ENCODE results near the gene SYT6. TPM values are rescaled to one million over a fixed set of nuclear protein-coding genes. Genes with fewer than 3 reads are reported as not detected.

The SYT6 gene
- total and polyA plus RNA-seq, 7 experiments from 2014 or later: not detected

DNA sequence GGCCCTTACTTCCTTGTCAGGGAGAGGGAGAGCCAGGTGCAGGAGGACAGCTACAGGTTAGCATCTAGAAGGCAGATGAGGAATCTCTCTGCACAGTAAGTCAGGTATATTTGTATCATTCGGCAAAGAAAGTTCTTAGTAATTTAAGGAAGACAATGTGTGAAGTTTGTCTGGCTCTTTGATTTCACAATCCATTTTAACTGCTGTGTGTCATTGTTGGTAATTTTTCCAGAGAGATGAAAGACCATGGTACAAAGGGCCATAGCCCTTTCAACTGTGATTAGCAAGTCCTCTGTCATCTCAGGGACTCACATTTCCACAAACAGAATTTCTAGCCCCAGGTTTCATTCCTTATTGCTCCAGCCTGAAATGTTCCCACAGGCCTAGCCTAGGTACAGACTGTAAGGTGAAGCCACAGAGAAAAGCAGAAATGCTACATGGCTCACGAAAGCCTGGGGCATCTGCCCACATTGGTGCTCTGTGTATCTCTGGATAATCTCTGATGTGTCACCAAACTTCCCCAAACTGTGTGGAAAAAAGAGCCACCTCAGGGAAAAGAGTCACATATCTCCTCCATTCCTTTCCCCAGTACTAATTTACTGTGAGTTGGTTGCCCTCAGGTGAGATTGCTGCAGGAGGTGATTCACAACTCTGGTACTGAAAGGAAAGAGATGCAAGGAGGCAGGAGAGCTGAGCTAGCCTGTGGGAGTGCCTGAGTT is 70.6 kb downstream of the SYT6 start:
- Mint-ChIP-seq H3K4me3 (no peak overlapping the region), H3K36me3 (no peaks in the 10 kb centered on the region), H3K27ac (no peak overlapping the region), H3K4me1 (peaks cover 0 to 9% (median 0%) of the 10 kb centered on the region in 7 donors), H3K9me3 (no peaks in the 10 kb centered on the region), H3K27me3 (peaks cover 0 to 6% (median 4%) of the 10 kb centered on the region in 5 donors)
- H3K27ac ChIP-seq (ENCODE audit: low read depth, low read length): no peak overlapping the region
- no peaks in the 10 kb centered on the region for H3K9me3 ChIP-seq (ENCODE audit: control insufficient read depth in 2 of 3, low read length in 3 of 3)
- ATAC-seq: peak; percentile 40
- intact Hi-C loops (cut with micrococcal nuclease): no loop called here
- H3K4me3 ChIP-seq (ENCODE audit: low read length): no peak overlapping the region
- no peaks in the 10 kb centered on the region for H3K4me1 ChIP-seq (ENCODE audit: control insufficient read depth in 2 of 2, insufficient read depth in 2 of 2, low read length in 2 of 2)
- ChIA-PET CTCF (no interaction called here), POLR2A (no interaction called here)
- DNase-seq: no peak
- H3K27me3 ChIP-seq (ENCODE audit: control insufficient read depth in 2 of 2, insufficient read depth in 2 of 2, low read length in 2 of 2): no peaks in the 10 kb centered on the region
- no peaks in the 10 kb centered on the region for H3K36me3 ChIP-seq (ENCODE audit: control insufficient read depth in 2 of 3, insufficient read depth in 3 of 3, low read length in 3 of 3)

DNA sequence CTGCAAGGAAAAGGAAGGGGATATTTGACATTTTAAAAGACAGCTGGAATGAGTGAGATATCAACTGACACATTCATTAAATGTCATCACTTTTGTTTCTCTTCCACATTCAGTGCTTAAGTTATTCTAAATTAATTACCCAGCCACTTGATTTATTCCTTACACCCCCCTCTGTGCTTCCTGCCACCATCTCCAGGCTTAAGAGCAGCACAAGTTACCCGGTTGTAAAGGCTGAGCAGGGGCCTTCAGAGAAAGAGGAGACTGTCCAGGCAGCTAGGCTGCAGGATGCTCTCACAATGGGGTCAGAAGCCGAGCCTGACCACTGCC is 71.4 kb downstream of the SYT6 start:
- intact Hi-C loops (cut with micrococcal nuclease): no loop called here
- H3K36me3 Mint-ChIP-seq: no peaks in the 10 kb centered on the region
- H3K4me3 Mint-ChIP-seq: no peak overlapping the region
- Histone ChIP-seq H3K4me1 (ENCODE audit: control insufficient read depth in 2 of 2, insufficient read depth in 2 of 2, low read length in 2 of 2) (no peaks in the 10 kb centered on the region), H3K27me3 (ENCODE audit: control insufficient read depth in 2 of 2, insufficient read depth in 2 of 2, low read length in 2 of 2) (no peaks in the 10 kb centered on the region), H3K27ac (ENCODE audit: low read depth, low read length) (no peak overlapping the region), H3K9me3 (ENCODE audit: control insufficient read depth in 2 of 3, low read length in 3 of 3) (no peaks in the 10 kb centered on the region), H3K36me3 (ENCODE audit: control insufficient read depth in 2 of 3, insufficient read depth in 3 of 3, low read length in 3 of 3) (no peaks in the 10 kb centered on the region), H3K4me3 (ENCODE audit: low read length) (no peak overlapping the region)
- H3K4me1 Mint-ChIP-seq: peaks cover 0 to 4% (median 0%) of the 10 kb centered on the region in 7 donors
- ChIA-PET POLR2A (no interaction called here), CTCF (no interaction called here)
- ATAC-seq (no peak), DNase-seq (no peak)
- no peak overlapping the region for H3K27ac Mint-ChIP-seq
- H3K9me3 Mint-ChIP-seq: no peaks in the 10 kb centered on the region
- peaks cover 0 to 6% (median 4%) of the 10 kb centered on the region in 5 donors for H3K27me3 Mint-ChIP-seq

DNA sequence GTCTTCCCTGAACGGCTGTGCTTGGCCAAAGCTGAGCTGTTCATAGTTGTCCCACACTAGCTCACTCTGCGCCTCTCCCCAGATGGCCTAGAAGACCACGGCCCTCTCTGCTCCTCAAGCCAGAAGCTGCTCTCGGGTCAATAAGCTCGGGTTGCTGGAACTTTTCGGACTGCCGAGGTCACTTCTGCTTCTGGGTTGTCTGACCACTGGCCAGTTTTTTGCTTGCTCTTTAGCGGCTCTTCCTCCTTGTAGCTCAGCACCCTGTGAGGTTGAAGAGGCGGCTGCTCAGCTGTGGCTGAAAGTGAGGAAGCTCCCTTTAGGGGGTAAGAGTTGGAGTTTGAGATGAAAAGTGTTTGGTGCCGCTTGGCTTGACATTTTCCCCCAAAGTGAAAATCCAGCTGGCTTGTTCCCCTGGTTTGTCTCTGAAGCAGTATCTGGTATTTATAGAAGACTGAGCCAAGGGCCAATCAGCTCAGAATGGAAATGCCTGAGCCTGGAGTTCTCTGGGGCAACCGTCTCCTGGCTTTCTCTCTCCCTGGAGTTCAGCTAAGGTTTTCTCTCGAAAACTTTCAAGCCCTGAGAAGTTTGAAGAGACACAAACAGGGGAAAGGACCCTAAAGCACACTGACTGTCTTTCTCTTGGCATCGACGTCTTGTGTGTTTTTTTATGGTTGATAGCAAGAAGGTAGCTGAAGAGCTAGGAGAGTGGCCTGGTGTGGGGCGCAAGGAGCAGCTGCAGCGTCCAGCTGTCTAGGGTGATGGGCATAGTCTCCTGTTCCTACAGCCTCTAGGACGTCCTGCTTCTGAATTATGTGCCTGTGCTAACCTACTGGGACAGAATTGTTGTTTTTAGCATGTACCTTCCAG is 72.0 kb downstream of the SYT6 start:
- no peaks in the 10 kb centered on the region for H3K9me3 ChIP-seq (ENCODE audit: control insufficient read depth in 2 of 3, low read length in 3 of 3)

DNA sequence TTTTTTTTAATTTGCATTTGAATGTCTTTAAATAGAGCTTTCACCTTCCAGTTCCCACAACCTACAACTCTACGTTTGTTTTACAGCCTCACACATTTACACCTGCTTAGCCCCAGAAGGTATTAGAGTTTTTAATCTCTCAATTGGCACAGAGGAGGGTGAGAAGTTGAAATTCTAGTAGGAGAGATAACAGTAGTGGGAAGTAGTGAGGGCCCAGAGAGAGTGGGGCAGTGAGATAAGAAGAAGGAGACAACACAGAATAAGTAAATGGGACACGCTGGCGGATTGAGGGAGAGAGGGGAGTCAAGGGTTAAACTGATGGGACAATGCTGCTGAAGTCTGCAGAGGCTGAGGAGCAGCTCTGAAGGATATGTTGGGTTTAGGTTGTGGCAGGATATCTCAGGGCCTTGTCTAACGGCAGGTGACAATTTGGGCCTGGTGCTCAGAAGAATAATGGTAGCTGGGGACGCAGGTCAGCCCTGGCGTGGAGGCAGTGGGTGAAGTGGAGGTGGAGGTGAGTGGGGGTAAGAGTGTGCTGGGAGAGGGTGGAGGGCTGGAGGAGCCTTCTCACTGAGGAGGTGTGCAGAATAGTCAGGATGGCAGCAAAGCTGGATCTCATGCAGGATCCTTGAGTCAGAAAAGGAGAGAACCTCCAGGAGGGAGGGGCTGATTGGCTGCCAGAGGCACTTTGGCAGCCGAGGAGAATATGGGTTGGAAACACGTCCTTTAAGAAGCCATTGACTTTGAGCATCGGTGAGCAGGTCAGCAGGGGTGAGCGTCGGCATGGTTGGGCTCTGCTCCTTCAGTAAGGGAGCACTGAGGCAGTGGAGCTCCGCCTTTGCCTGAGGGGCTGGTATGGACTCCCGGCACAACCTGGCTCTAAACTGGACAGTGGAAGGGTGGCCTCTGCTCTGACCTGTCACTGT is 72.9 kb downstream of the SYT6 start:
- Histone ChIP-seq H3K4me3 (ENCODE audit: low read length) (no peak overlapping the region), H3K27ac (ENCODE audit: low read depth, low read length) (no peak overlapping the region), H3K36me3 (ENCODE audit: control insufficient read depth in 2 of 3, insufficient read depth in 3 of 3, low read length in 3 of 3) (no peaks in the 10 kb centered on the region), H3K27me3 (ENCODE audit: control insufficient read depth in 2 of 2, insufficient read depth in 2 of 2, low read length in 2 of 2) (no peaks in the 10 kb centered on the region), H3K9me3 (ENCODE audit: control insufficient read depth in 2 of 3, low read length in 3 of 3) (no peaks in the 10 kb centered on the region), H3K4me1 (ENCODE audit: control insufficient read depth in 2 of 2, insufficient read depth in 2 of 2, low read length in 2 of 2) (no peaks in the 10 kb centered on the region)
- Mint-ChIP-seq H3K9me3 (no peaks in the 10 kb centered on the region), H3K36me3 (no peaks in the 10 kb centered on the region), H3K27me3 (peaks cover 0 to 6% (median 4%) of the 10 kb centered on the region in 5 donors), H3K4me1 (peaks cover 0 to 9% (median 3%) of the 10 kb centered on the region in 7 donors), H3K27ac (no peak overlapping the region), H3K4me3 (no peak overlapping the region)
- ATAC-seq (no peak), DNase-seq (no peak)
- intact Hi-C loops (cut with micrococcal nuclease): no loop called here
- ChIA-PET CTCF (interaction anchor here (1.1 kb wide), 1 partner anchor 17 kb away, joined by 3 read pairs; no protein-coding TSS in a partner anchor), POLR2A (no interaction called here)

More for the DNA sequence above, 72.0 kb downstream of the SYT6 start:
- DNase-seq (no peak), ATAC-seq (peak; percentile 60)
- H3K9me3 Mint-ChIP-seq: no peaks in the 10 kb centered on the region
- ChIA-PET CTCF (interaction anchor here (1.1 kb wide), 1 partner anchor 18 kb away, joined by 3 read pairs; no protein-coding TSS in a partner anchor), POLR2A (no interaction called here)
- H3K36me3 Mint-ChIP-seq: no peaks in the 10 kb centered on the region
- H3K4me3 ChIP-seq (ENCODE audit: low read length): no peak overlapping the region
- H3K4me1 ChIP-seq (ENCODE audit: control insufficient read depth in 2 of 2, insufficient read depth in 2 of 2, low read length in 2 of 2): no peaks in the 10 kb centered on the region
- H3K27ac ChIP-seq (ENCODE audit: low read depth, low read length): no peak overlapping the region
- H3K4me3 Mint-ChIP-seq: no peak overlapping the region
- no peaks in the 10 kb centered on the region for H3K36me3 ChIP-seq (ENCODE audit: control insufficient read depth in 2 of 3, insufficient read depth in 3 of 3, low read length in 3 of 3)
- H3K4me1 Mint-ChIP-seq: peaks cover 0 to 4% (median 0%) of the 10 kb centered on the region in 7 donors
- intact Hi-C loops (cut with micrococcal nuclease): no loop called here
- peaks cover 0 to 6% (median 4%) of the 10 kb centered on the region in 5 donors for H3K27me3 Mint-ChIP-seq
- H3K27me3 ChIP-seq (ENCODE audit: control insufficient read depth in 2 of 2, insufficient read depth in 2 of 2, low read length in 2 of 2): no peaks in the 10 kb centered on the region
- no peak overlapping the region for H3K27ac Mint-ChIP-seq

DNA sequence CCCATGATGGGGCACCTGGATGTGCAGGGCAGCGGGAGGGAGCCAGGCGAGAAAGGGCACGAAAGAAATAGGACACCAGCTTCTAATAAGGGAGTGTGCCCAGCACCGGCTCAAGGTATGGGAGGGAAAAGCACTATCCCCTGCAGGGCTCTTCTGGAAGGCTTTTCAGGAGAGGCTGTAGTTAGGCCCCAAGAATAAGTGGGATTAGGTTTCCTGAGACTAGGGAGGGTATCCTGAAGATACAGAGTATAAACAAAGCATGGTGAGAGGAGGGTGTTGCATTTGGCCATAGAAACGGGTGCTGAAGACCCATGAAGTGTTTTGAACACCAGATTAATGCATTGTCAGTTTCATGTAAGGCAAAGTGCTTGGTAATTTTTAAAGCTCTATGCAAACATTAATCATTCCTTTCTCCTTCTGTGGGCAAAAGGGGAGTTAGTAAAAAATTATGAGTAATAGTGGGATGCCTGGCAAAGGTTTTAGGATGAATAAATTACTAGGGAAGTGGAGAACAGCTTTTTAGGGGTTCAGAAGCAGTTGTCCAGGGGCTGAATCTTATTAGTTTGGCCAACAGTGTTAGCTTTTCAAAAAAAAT is 74.0 kb downstream of the SYT6 start:
- H3K27ac ChIP-seq (ENCODE audit: low read depth, low read length): no peak overlapping the region
- H3K36me3 ChIP-seq (ENCODE audit: control insufficient read depth in 2 of 3, insufficient read depth in 3 of 3, low read length in 3 of 3): no peaks in the 10 kb centered on the region
- H3K27me3 ChIP-seq (ENCODE audit: control insufficient read depth in 2 of 2, insufficient read depth in 2 of 2, low read length in 2 of 2): no peaks in the 10 kb centered on the region
- POLR2A ChIA-PET: no interaction called here
- H3K4me1 ChIP-seq (ENCODE audit: control insufficient read depth in 2 of 2, insufficient read depth in 2 of 2, low read length in 2 of 2): no peaks in the 10 kb centered on the region
- CTCF ChIA-PET: no interaction called here
- intact Hi-C loops (cut with micrococcal nuclease): no loop called here
- Mint-ChIP-seq H3K4me3 (no peak overlapping the region), H3K9me3 (peaks cover 0 to 2% (median 0%) of the 10 kb centered on the region in 11 donors), H3K36me3 (no peaks in the 10 kb centered on the region), H3K27ac (no peak overlapping the region), H3K27me3 (peaks cover 0 to 6% (median 4%) of the 10 kb centered on the region in 5 donors), H3K4me1 (peaks cover 0 to 11% (median 4%) of the 10 kb centered on the region in 7 donors)
- no peak for ATAC-seq
- no peaks in the 10 kb centered on the region for H3K9me3 ChIP-seq (ENCODE audit: control insufficient read depth in 2 of 3, low read length in 3 of 3)
- no peak overlapping the region for H3K4me3 ChIP-seq (ENCODE audit: low read length)
- no peak for DNase-seq

DNA sequence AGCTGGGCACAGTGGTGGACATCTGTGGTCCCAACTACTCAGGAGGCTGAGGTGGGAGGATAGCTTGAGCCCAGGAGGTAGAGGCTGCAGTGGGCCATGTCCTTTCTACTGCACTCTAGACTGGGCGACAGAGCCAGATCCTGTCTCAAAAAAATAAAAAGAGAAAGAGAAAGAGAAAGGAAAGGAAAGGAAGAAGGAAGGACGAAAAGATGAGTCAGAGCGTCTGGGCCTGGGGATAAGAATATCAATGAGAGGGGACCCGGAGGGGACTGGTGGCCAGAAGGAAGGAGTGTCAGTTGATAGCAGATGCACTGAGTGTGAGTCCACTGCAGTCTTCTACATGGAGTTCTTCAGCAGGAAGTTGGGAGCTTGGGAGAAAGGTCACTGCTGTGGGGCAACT is 75.6 kb downstream of the SYT6 start:
- H3K36me3 ChIP-seq (ENCODE audit: control insufficient read depth in 2 of 3, insufficient read depth in 3 of 3, low read length in 3 of 3): no peaks in the 10 kb centered on the region
- POLR2A ChIA-PET: no interaction called here

More for the DNA sequence above, 75.6 kb downstream of the SYT6 start:
- Mint-ChIP-seq H3K27ac (no peak overlapping the region), H3K4me3 (no peak overlapping the region), H3K36me3 (no peaks in the 10 kb centered on the region), H3K9me3 (peaks cover 0 to 6% (median 1%) of the 10 kb centered on the region in 11 donors), H3K4me1 (peaks cover 0 to 11% (median 4%) of the 10 kb centered on the region in 7 donors), H3K27me3 (peaks cover 0 to 6% (median 4%) of the 10 kb centered on the region in 5 donors)
- Histone ChIP-seq H3K9me3 (ENCODE audit: control insufficient read depth in 2 of 3, low read length in 3 of 3) (no peaks in the 10 kb centered on the region), H3K27me3 (ENCODE audit: control insufficient read depth in 2 of 2, insufficient read depth in 2 of 2, low read length in 2 of 2) (no peaks in the 10 kb centered on the region), H3K4me1 (ENCODE audit: control insufficient read depth in 2 of 2, insufficient read depth in 2 of 2, low read length in 2 of 2) (no peaks in the 10 kb centered on the region), H3K27ac (ENCODE audit: low read depth, low read length) (no peak overlapping the region), H3K4me3 (ENCODE audit: low read length) (no peak overlapping the region)
- DNase-seq (no peak), ATAC-seq (no peak)
- CTCF ChIA-PET: no interaction called here
- intact Hi-C loops (cut with micrococcal nuclease): no loop called here

Data from naive thymus-derived CD4-positive, alpha-beta T cell (primary cell).